Measurements from ENCODE around the gene MEGF8.

MEGF8 gene

DNA sequence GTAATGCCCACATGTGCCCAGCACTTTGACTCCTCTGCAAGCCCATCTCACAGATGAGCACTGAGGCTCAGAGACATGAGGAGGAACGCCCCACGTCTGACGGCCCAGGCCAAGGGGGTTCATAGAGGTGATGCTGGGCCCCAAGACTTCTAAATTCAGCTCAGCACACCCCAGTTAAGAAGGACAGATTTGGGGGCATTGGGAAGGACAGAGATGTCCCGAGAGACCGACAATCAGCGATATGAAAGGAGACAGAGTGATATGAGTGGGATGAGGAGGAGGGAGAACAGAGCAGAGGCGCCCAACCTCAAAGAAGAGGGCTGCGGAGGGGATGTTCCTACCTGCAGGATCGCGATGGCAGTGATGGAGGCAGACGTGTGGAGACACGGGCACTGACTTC lies 64.5 kb downstream of the MEGF8 start, which contains the start of gene CNFN:
TSS of gene CNFN (minus strand) at position 399 of the 400 bp plus-strand sequence. CDS start 1,260 bp downstream, outside the sequence.
- DNase-seq, result no peak

DNA sequence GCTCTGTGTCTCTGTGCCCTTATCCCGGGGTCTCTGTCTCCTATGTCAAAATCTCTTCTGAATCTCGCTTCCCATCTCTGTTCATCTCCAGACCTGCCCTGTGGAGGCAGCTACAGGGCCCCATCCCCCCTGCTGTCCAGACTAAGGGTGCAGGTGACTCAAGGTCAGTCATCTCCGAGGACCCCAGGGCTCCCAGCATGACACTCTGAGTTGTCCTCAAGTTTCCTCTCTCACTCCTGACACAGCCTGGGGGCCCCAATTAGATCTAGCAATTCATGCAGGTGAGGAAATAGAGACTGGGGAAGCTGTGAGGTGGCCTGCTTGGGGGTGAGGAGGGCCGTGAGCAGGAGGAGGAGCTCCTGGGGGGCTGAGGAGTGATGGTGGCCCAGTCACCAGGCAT lies 66.7 kb downstream of the MEGF8 start:
- no peak for DNase-seq

DNA sequence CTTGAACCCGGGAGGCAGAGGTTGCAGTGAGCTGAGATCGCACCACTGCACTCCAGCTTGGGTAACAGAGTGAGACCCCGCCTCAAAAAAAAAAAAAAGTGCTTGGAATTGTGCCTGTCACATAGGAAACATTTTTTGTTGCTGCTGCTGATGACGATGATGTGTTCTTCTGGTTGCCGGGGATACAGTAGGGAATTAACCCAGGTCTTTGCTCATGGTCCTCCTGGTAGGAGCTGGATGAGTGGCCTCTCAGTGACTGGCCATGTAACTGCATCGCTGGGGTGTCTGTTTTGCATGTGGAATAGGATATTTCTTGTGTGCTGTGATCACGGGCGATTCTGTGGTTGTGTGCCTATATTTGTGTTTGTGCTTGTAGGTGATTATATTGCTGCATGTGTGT lies 69.3 kb downstream of the MEGF8 start:
- DNase-seq, result no peak

DNA sequence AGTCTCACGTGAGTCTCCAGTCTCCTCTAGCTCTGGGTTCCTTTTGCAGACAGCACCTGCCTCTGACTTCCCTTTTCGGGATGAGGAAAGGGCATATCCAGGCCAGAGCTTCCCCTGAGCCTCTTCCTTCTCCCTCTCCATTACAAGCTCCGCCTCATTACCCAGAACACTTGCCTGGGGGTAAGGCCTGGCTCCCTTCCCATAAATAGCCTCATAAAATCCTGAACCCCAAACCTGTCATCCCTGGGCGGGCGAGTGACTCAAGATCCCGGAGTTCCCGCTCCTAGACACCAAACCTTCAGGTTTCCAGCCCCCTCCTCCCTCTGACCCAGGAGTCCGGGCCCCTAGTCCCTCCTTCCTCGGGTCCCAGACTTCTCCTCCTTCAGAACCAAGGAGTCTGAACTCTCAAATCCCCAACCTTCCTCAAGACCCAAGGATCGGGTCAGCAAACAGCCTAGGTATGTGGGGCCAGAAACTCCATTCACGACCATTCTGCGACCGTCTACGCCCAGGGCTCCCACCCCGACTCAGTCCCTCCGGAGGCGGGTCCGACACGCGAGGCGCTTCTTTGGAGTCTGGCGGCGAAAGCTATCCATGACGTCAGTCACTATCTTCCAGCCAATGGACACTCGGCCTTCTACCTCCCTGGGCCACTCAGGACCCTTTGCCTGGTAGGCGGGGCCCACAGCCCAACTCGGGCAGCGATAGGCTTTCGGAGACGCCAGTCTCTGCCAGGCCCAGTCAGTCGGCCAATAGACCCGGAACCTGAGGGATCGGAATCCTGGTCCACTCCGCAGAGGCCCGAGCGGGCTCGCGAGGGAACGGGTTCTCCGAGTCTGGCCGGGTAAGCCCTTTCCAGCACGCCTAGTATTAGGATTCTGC lies 71.2 kb downstream of the MEGF8 start:
- peak; percentile 71 to 92 (median 74) for DNase-seq

DNA sequence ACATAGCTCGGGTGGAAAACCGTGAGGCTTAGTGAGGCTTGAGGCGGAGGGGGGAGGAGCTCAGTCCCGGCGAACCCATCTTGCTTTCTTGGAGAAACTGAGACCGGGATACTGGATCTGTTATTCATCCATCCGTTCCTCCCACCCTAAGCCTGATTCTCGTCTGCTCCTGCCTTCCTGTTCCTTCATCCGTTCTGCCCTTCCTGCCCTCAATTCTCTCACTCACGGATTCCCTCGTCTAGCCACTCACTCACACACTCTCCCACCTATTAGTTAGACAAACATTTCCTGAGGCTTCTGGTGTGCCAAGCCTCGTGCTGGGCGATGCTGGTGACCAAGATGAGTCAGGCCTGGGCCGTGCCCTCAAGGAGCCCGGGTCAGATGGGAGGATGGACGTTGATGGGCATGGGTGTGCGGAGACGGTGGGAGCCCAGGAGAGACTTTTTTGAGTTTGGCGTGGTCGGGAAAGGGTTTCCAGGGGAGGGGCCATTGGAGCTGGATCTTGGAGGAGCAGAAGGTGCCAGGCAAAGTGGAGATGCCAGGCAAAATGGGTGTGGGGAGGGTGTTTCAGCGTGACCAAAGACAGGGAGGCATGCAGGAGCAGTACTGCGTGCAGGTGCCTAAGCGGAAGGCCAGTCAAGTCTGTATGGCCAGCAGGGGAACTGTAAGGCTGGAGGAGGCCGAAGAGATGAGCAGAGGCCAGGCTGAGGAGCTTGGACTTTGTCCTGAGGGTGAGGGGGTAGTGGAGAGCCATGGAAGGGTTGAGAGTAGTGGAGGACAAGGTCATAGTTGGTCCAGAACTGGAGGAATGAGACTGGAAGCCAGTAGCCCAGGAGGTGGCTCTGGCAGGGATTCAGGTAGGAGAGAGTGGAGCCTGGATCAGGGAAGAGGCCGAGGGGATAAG lies 72.1 kb downstream of the MEGF8 start:
- DNase-seq, result no peak

DNA sequence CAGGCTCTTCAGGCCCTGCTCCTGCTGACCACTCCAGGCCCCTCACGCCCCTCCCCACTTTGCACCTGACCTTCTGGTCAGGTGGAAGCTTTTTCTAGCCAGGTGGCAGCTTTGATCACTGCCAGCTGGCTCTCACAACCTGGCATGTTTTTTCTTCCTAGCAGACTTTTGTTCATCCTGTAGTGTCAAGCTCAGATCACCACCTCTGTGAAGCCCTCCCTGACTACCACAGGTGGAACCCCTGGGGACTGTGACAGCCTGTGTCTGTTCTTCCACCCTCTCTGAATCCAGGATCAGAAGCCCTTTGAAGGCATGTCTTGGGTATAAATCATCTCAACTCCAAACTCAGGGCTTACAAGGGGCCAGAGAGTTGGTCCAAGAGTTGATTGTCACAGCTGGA lies 75.0 kb downstream of the MEGF8 start:
- DNase-seq, result no peak

- DNase-seq, result peak; percentile 52 to 70 (median 56)
Measured at GRCh38 chr19:42401365-42402303, 76.2 kb downstream of the MEGF8 start.

- DNase-seq, result no peak
Measured at GRCh38 chr19:42402376-42403116, 77.1 kb downstream of the MEGF8 start.

GRCh38 chr19:42403586-42403985 lies 78.2 kb downstream of the MEGF8 start:
- no peak for DNase-seq

DNA sequence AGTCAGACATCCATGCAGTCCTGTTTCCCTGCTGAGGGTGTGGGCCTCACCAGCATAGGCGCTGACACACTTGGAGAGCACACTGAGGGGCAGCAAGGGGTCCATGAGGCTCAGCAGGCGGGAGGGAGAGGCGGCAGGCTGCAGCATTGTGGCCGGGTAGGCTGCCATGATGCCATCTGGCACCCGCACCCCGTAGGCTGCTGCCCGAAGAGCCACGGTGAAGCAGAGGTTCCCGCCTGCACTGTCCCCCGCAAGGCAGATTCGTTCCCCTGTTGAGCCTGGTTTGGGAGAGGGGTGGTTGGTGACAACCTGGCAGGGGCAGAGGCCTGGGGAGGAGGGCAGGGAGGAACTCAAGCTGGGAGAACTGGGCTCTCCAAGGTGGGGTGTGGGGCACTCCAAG lies 80.7 kb downstream of the MEGF8 start:
- no peak for DNase-seq

DNA sequence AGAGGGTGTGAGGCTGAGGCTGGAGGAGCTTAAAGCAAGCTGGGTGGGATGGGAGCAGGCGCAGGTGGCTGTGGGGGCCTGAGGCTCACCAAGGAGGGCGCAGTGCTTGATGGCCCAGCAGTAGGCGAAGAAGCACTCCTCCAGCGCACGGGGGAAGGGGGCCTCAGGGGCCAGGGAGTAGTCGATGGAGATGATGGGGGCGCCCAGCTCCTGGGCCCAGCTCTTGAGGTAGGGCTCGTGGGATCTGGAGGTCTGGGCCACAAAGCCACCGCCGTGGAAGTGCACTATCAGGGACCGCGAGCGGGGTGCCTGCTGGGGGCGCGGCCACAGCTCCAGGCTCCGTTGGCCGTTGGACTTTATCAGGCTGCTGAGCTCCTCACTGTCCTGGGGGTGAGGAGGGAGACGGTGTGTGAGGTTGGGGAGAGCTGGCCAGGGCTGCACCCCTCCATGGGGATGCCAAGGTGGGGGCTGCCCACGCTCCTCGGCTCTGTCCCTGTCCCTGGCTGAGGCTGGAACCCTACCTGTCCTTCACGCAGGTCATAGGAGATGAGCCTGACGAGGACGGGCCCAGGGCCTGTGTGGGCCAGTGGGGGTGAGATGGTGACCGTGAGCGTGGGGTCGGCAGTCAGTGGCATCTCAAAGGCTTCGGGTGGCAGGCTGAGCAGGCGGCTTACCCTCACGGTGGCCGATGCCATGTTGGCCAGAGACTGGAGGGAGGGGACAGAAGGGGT lies 81.8 kb downstream of the MEGF8 start:
- no peak for DNase-seq

DNA sequence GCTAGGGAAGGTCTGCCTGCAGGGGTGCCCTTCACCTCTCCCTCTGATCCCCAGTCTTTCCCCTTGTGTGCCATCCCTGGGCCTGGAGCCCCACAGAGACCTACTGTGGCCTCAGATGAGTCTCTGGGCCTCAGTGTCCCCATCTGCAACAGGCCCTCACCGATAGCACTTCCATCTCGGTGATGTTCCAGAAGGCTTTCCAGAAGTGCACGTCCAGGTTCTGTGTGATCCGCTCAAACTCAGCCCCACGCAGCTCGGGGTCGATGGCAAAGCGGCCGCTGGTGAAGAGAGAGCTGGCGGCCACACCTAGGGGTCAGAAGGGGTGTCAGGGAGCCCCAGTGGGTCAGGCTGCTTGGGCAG lies 82.4 kb downstream of the MEGF8 start:
- DNase-seq, result no peak

DNA sequence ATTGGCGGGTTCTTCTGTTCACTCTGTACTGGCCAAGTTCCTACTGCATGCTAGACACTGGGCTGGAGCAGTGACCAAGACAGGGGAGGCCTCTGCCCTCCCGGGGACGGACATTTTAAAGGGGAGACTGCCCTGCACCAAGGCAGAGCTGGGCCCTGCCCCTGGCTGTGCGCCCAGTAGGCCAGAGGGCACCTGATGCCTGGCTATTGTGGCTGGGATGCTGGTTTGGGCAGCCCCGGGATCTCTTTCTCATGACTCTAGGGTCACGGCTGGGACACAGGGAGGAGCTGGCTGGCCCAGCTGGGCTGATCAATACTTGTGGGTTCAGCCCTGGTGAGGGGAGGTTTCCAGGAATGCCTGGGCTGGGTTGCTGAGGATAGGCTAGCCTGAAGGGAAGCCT lies 84.0 kb downstream of the MEGF8 start:
- no peak for DNase-seq

- DNase-seq, result no peak
Measured at GRCh38 chr19:42410371-42410770, 84.9 kb downstream of the MEGF8 start.

- DNase-seq, result no peak
Measured at GRCh38 chr19:42411581-42412178, 86.2 kb downstream of the MEGF8 start.

GRCh38 chr19:42412227-42412626 lies 86.8 kb downstream of the MEGF8 start:
- DNase-seq, result no peak

DNA sequence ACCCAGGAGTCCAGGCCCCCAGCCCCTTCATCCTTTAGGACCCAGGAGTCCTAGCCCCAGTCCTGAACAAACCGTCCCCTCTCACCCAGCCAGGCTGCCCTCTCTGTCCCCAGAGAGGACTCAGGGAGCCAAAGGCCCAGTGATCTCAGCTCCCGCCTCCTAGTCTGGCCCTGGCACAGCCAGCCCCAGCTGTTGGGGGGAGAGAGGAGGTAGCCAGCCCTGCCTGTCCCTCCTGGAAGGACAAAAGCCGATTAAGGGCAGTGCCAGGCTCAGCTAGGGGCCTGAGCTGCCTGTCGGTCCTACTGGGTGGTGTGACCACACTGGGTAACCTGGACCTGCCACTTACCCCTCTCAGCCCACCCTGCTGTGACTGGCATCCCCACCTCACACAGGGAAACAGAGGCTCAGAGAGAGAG lies 87.2 kb downstream of the MEGF8 start:
- DNase-seq, result no peak

DNA sequence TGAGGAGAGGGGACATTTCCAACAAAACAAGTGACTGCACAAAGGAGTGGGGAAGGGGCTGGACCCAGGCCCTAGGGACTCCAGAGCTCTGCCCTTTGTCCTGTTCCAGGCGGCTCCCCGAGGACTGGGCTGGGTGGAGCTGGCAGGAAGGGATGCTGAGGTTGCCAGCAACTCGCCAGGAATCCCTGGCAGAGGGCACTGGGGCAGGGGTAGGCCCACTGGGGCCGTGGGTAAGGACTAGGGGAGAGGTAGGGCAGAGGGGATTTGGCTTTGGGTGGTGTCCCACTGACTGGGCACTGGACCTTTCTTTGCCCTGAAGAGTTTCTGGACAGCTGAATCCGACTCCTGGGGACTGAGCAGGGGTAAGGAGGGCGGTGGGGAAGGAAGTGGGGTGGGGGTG lies 93.9 kb downstream of the MEGF8 start:
- DNase-seq, result no peak

- DNase-seq, result peak; percentile 53 to 67 (median 60)
Measured at GRCh38 chr19:42420055-42420544, 94.7 kb downstream of the MEGF8 start.

DNA sequence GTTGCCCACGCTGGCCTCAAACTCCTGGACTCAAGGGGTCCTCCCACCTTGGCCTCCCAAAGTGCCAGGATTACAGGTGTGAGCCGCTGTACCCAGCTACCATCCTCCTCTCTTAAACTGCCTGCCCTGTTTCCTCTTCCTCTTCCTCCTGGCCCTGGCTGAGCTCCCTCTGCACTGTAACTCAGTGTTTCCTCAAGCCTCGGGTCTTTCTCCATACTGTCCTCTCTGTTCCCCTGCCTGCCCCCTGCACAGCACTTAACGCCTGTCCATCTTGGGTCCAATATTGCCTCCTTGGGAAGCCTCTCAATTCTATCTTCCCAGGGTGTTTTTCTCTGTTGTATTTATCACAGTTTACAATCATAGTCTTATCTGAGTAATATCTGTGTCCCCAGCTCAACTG lies 95.7 kb downstream of the MEGF8 start:
- no peak for DNase-seq

Measured in activated CD4-positive, CD25-positive, alpha-beta regulatory T cell (primary cell).